Stimulated activated CD4-positive, alpha-beta T cell treated with anti-CD3 and anti-CD28 coated beads, Interleukin-4, amount 100 ng/mL, for 1 hour (primary cell): ENCODE results near the gene INVS.
"Not testable (repeated sequence)": the region's sequence is repeated elsewhere in the genome, so short reads cannot be mapped to it uniquely, and the experiment has no call there.

ENCODE experiments used
- DNase-seq: peaks from one replicate; pipeline ENCODE4 v3.0.0-alpha.2; 2020

INVS gene

DNA sequence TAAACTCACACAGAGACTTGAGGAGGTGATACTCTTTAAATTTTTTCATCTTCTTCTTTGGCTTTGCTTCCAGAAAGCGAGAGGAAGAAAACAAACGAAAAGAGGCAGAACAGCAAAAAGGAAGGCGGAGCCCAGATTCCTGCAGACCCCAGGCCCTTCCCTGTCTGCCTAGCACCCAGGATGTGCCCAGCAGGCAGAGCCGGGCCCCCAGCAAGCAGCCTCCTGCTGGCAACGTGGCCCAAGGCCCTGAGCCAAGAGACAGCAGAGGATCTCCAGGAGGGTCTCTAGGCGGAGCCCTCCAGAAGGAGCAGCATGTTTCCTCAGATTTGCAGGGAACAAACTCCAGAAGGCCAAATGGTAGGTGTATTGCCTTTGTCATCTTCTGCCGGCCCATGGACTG lies 185.2 kb downstream of the INVS start:
- DNase-seq = no peak

DNA sequence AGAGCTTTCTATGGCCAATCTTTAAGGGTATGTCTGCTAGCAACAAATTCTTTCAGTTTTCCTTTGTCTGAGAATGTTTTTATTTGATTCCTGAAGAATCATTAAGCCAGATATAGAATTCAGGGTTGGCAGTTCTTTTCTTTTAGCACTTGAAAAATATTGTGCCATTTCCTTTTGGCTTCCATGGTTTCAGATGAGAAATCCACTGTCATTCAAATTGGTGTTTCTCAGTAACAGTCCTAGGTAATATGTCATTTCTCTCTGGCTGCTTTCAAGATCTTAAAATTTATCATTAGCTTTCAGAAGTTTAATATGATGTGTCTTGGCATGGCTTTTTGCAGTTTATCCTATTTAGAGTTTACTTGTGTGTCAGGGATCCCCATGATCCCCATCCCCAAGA lies 186.0 kb downstream of the INVS start:
- no peak for DNase-seq

DNA sequence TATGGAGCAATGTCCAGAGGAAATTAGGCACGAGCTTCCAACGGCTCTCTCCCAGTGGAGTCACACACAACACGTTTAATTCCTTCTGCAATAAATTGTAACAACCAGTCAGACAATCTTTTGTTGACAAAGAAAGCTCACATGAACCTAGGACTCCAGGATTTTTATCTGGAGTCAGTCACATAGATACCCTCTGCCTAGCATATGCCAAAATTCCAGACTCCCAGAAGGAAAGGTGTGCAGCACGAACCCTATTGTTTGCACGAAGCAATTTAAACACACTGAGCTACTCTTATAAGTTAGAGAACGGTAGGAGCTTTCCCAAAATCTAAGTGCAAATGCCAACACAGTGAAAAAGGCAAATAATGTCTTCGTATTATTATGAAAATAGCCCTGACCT lies 186.6 kb downstream of the INVS start:
- no peak for DNase-seq

DNA sequence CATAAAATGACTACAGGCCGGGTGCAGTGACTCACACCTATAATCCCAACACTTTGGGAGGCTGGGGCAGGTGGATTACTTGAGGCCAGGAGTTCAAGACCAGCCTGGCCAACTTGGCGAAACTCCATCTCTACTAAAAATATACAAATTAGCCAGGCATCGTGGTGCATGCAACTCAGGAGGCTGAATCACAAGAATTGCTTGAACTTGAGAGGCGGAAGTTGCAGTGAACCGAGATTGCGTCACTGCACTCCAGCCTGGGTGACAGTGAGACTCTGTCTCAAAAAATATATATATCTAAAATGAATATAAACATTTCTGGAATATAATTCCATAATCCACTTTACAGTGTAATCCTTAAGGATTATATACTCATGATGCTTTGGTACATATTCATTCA lies 187.2 kb downstream of the INVS start:
- DNase-seq = no peak

GRCh38 chr9:100287186-100287585 lies 188.1 kb downstream of the INVS start:
- no peak for DNase-seq

DNA sequence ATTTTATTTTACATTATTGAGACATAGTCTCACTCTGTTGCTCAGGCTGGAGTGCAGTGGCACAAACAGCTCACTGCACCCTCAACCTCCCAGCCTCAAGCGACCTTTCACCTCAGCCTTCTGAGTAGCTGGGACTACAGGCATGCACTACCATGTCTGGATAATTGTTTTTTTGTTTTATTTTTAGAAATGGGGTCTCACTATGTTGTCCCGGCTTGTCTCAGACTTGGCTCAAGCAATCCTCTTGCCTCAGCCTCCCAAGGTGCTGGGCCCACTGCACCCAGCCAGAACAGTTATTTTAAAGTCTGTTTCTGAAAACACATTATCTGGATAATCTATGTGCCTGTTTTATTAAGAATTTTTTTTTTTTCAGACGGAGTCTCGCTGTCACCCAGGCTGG lies 191.7 kb downstream of the INVS start:
- no peak for DNase-seq

- DNase-seq = no peak
Measured at GRCh38 chr9:100292414-100292813, 193.4 kb downstream of the INVS start.

DNA sequence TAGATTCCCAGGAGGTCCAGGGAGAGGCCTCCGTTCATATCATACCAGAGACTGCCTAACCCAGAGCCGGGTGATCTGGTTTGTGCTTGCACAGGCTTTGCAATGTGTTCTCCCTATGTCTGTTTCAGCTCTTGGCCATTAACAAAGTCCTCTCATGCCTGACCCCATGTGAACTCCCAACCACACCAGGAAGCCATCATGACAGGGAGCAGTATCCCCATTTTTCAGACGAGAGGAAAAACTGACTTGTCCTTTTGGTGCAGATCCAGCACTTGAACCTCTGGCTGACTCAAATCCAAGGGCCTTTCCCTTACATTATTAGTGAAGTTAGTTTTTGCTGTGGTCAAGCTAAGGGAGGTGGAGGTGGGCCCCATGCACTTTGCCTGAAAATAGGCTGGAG lies 195.3 kb downstream of the INVS start:
- no peak for DNase-seq

DNA sequence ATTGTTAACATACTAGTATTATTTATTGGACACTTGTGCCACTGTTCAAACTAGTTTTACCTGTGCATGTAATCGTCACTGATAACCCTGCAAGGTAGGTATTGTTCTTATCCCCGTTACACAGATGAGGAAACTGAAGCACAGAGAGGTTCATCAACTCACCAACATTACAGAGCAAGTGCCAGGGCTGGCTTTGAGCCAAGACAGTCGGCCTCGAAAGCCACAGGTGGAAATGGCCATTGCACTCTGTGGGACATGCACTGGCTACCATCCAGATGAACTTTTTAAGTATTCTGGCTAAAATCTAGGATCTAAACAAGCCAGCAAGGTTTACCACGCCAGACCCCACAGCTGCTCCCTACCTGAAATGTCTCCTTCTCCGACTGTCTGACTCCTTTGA lies 195.8 kb downstream of the INVS start:
- no peak for DNase-seq

GRCh38 chr9:100295240-100295639 lies 196.2 kb downstream of the INVS start:
- no peak for DNase-seq

GRCh38 chr9:100296407-100296806 lies 197.4 kb downstream of the INVS start:
- no peak for DNase-seq

- no peak for DNase-seq
Measured at GRCh38 chr9:100298378-100298777, 199.3 kb downstream of the INVS start.

GRCh38 chr9:100303747-100304146 lies 204.7 kb downstream of the INVS start:
- no peak for DNase-seq

DNA sequence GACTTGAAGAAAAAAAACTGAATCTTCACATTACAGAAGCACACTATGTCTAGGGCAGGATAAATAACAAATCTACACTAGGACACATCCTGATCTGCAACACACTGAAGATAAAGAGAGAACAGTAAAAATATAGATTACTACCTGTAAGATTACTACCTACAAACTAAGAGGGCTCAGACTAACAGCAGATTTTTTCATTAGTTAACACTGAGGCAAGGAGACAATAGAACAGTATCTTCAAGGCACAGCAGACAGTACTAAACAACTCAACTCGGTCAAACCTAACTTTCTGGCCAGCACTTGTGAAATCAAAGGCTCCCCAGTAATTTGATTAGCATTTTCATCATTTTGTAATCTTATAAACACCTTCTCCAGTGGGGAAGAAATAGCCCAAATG lies 207.2 kb downstream of the INVS start:
- DNase-seq = no peak

- no peak for DNase-seq
Measured at GRCh38 chr9:100307080-100307479, 208.0 kb downstream of the INVS start.

DNA sequence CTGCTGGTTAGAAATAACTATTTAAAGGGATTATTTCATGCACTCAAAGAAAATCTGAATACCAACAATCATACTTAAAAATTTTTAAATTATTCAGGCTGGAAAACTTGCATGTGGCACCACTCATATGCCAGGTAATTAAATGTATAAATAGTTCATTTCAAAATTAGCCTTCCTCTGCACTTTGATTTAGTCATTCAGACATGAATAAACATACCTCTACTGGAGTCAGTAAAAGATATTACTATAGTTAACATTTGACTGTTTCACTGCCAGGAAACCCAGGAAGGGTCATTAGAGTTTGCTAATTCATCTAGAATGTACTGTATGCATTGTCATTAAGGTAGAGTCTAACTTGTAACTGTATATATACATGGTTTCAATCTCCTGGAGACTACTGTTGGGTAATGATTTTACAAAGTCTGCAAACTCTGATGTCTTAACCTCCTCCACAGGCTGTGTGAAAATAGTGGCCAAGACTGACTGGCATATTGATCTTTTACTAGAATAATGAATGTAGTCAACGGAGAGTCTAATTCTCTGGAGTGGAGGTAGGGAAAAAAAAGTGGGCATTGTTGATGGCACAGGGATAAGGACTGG lies 210.0 kb downstream of the INVS start:
- DNase-seq = no peak

- DNase-seq = no peak
Measured at GRCh38 chr9:100309992-100310391, 210.9 kb downstream of the INVS start.

- DNase-seq = no peak
Measured at GRCh38 chr9:100315561-100315960, 216.5 kb downstream of the INVS start.

GRCh38 chr9:100317706-100318105 lies 218.7 kb downstream of the INVS start:
- DNase-seq = no peak

GRCh38 chr9:100322954-100323536 lies 224.0 kb downstream of the INVS start:
- DNase-seq = peak; percentile 16

- DNase-seq = no peak
Measured at GRCh38 chr9:100324594-100325200, 225.7 kb downstream of the INVS start.

DNA sequence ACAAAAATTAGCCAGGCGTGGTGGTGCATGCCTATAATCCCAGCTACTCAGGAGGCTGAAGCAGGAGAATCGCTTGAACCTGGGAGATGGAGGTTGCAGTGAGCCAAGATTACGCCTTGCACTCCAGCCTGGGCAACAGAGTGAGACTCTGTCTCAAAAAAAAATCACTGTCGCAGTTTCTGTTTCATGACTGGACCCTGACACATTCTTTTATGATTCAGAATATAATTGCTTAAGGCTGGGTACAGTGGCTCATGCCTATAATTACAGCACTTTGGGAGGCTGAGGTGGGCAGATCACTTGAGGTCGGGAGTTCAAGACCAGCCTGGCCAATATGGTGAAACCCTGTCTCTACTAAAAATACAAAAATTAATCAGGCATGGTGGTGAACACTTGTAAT lies 239.7 kb downstream of the INVS start:
- not testable (repeated sequence) for DNase-seq

GRCh38 chr9:100340224-100340623 lies 241.2 kb downstream of the INVS start:
- DNase-seq = no peak

DNA sequence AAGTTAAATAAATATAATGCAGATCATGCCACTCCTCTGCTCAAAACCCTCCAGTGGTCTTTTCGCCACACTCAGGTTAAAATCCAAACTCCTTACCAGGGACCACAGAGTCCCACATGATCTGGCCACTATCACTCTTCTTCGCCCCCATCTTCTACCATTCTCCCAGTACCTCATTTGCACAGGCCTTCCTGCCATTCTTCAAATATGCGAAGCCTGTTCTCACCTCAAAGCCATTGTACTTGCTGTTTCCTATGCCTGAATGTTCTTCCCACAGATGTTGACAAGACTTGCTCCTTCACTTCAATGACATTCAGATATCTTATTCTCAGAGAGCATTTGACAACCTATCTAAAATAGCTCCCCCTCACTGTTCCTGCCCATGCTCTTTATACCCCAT lies 242.8 kb downstream of the INVS start:
- no peak for DNase-seq

- DNase-seq = no peak
Measured at GRCh38 chr9:100346836-100347235, 247.8 kb downstream of the INVS start.
